ENCODE measurements around the gene TMEM165. TPM values are rescaled to one million over a fixed set of nuclear protein-coding genes. Genes with fewer than 3 reads are reported as not detected.

TMEM165 gene
- total and polyA plus RNA-seq, 10 of the 15 experiments (the other 5 are each of a cell fraction or from before 2014, with no cell fraction given): 18.3 to 141 (median 81.1) TPM

DNA sequence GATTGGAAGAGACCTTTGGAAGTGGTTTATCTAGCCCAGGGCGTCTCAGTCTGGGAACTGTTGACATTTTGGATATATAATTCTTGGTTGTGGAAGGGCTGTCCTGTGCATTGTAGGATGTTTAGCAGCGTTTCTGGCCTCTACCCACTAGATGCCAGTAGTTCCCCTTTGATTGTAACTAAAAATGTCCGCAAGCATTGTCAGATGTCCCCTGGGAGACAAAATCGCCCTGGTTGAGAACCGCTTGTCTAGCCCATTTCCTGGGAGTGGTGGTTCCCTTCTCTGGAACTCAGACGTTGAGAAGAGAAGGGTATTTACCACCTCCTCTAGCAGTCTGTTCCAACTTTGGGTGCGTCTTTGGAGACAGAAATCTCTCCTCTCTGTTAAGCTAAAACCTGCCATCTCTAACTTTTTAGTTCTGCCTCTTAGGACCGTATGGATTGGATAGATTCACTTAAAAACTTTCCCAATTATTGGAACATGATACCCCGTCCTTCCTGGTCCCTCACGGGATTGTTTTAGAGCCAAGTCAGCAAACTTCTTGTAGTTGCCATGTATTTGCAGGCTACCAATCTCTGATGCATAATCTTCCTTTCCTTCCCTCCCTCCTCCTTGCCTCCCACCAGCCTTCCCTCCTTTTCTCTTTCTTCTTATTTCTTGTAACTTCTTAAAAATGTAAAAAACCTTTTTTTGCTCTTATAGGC, 13.9 kb downstream of the TMEM165 start (continued):
- TF ChIP-seq, protein P1, sequence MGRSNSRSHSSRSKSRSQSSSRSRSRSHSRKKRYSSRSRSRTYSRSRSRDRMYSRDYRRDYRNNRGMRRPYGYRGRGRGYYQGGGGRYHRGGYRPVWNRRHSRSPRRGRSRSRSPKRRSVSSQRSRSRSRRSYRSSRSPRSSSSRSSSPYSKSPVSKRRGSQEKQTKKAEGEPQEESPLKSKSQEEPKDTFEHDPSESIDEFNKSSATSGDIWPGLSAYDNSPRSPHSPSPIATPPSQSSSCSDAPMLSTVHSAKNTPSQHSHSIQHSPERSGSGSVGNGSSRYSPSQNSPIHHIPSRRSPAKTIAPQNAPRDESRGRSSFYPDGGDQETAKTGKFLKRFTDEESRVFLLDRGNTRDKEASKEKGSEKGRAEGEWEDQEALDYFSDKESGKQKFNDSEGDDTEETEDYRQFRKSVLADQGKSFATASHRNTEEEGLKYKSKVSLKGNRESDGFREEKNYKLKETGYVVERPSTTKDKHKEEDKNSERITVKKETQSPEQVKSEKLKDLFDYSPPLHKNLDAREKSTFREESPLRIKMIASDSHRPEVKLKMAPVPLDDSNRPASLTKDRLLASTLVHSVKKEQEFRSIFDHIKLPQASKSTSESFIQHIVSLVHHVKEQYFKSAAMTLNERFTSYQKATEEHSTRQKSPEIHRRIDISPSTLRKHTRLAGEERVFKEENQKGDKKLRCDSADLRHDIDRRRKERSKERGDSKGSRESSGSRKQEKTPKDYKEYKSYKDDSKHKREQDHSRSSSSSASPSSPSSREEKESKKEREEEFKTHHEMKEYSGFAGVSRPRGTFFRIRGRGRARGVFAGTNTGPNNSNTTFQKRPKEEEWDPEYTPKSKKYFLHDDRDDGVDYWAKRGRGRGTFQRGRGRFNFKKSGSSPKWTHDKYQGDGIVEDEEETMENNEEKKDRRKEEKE (IDR thresholded peaks at IDR 0.05): no peak
- no peak for TF ChIP-seq ZBED1 (IDR thresholded peaks at IDR 0.05; ENCODE audit: borderline replicate concordance)
- 0 out of 2 replicates have a peak, but pooled peaks have one; percentile 37 for TF ChIP-seq CBX5 (IDR thresholded peaks at IDR 0.05; ENCODE audit: low read depth)
- TF ChIP-seq SIN3A (IDR thresholded peaks at IDR 0.05; ENCODE audit: low read depth, low read length): no peak
- TF ChIP-seq, protein P2, sequence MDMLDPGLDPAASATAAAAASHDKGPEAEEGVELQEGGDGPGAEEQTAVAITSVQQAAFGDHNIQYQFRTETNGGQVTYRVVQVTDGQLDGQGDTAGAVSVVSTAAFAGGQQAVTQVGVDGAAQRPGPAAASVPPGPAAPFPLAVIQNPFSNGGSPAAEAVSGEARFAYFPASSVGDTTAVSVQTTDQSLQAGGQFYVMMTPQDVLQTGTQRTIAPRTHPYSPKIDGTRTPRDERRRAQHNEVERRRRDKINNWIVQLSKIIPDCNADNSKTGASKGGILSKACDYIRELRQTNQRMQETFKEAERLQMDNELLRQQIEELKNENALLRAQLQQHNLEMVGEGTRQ (IDR thresholded peaks at IDR 0.05; ENCODE audit: borderline replicate concordance, low read depth, low read length): no peak
- TF ChIP-seq, protein P3, sequence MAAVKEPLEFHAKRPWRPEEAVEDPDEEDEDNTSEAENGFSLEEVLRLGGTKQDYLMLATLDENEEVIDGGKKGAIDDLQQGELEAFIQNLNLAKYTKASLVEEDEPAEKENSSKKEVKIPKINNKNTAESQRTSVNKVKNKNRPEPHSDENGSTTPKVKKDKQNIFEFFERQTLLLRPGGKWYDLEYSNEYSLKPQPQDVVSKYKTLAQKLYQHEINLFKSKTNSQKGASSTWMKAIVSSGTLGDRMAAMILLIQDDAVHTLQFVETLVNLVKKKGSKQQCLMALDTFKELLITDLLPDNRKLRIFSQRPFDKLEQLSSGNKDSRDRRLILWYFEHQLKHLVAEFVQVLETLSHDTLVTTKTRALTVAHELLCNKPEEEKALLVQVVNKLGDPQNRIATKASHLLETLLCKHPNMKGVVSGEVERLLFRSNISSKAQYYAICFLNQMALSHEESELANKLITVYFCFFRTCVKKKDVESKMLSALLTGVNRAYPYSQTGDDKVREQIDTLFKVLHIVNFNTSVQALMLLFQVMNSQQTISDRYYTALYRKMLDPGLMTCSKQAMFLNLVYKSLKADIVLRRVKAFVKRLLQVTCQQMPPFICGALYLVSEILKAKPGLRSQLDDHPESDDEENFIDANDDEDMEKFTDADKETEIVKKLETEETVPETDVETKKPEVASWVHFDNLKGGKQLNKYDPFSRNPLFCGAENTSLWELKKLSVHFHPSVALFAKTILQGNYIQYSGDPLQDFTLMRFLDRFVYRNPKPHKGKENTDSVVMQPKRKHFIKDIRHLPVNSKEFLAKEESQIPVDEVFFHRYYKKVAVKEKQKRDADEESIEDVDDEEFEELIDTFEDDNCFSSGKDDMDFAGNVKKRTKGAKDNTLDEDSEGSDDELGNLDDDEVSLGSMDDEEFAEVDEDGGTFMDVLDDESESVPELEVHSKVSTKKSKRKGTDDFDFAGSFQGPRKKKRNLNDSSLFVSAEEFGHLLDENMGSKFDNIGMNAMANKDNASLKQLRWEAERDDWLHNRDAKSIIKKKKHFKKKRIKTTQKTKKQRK (IDR thresholded peaks at IDR 0.05; ENCODE audit: low read depth, low read length): no peak
- TF ChIP-seq CTCF (IDR thresholded peaks at IDR 0.05 in 2 of 3, conservative IDR thresholded peaks at IDR 0.05 in 1 of 3; ENCODE audit: control insufficient read depth in 2 of 3, extremely low read depth in 1 of 3, insufficient read depth in 1 of 3, low read depth in 3 of 3, low read length in 3 of 3): peak; percentile 57 to 79 (median 72)
- TF ChIP-seq, protein P4, sequence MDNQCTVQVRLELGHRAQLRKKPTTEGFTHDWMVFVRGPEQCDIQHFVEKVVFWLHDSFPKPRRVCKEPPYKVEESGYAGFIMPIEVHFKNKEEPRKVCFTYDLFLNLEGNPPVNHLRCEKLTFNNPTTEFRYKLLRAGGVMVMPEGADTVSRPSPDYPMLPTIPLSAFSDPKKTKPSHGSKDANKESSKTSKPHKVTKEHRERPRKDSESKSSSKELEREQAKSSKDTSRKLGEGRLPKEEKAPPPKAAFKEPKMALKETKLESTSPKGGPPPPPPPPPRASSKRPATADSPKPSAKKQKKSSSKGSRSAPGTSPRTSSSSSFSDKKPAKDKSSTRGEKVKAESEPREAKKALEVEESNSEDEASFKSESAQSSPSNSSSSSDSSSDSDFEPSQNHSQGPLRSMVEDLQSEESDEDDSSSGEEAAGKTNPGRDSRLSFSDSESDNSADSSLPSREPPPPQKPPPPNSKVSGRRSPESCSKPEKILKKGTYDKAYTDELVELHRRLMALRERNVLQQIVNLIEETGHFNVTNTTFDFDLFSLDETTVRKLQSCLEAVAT (IDR thresholded peaks at IDR 0.05): no peak
- TF ChIP-seq USF1 (IDR thresholded peaks at IDR 0.05; ENCODE audit: borderline replicate concordance, extremely low read length, insufficient read depth, low read depth, low read length): no peak
- TF ChIP-seq WRNIP1 (IDR thresholded peaks at IDR 0.05; ENCODE audit: borderline replicate concordance, low read depth, low read length): no peak
- 0 out of 2 replicates have a peak, but pooled peaks have one; percentile 19 for TF ChIP-seq ATF2 (IDR thresholded peaks at IDR 0.05; ENCODE audit: low read length)
- no peak for TF ChIP-seq ASH2L (IDR thresholded peaks at IDR 0.05; ENCODE audit: borderline replicate concordance, low read depth)
